ENCODE data around the gene FRMD3.

DNA sequence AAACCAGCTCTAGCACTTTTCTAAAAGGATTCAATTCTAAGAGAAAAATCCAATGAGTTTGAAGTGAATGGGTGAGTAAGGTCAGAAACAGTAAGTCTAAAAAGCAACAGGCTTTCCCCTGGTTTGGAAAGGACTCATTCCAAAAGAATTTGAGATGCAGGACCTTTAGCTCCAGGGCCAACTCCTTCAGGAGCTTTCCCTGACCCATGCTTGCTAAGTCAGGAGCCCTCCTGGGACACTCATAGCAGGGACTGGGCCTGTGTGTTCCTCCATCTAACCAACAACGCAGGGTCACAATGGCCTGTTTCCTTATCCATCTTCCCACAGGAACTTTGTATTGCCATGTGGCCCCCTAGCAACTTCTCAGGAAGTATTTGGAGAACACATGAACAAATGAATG, 198.8 kb downstream of the FRMD3 start:
- TF ChIP-seq, protein P1, sequence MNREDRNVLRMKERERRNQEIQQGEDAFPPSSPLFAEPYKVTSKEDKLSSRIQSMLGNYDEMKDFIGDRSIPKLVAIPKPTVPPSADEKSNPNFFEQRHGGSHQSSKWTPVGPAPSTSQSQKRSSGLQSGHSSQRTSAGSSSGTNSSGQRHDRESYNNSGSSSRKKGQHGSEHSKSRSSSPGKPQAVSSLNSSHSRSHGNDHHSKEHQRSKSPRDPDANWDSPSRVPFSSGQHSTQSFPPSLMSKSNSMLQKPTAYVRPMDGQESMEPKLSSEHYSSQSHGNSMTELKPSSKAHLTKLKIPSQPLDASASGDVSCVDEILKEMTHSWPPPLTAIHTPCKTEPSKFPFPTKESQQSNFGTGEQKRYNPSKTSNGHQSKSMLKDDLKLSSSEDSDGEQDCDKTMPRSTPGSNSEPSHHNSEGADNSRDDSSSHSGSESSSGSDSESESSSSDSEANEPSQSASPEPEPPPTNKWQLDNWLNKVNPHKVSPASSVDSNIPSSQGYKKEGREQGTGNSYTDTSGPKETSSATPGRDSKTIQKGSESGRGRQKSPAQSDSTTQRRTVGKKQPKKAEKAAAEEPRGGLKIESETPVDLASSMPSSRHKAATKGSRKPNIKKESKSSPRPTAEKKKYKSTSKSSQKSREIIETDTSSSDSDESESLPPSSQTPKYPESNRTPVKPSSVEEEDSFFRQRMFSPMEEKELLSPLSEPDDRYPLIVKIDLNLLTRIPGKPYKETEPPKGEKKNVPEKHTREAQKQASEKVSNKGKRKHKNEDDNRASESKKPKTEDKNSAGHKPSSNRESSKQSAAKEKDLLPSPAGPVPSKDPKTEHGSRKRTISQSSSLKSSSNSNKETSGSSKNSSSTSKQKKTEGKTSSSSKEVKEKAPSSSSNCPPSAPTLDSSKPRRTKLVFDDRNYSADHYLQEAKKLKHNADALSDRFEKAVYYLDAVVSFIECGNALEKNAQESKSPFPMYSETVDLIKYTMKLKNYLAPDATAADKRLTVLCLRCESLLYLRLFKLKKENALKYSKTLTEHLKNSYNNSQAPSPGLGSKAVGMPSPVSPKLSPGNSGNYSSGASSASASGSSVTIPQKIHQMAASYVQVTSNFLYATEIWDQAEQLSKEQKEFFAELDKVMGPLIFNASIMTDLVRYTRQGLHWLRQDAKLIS (CRISPR knock-in tag; IDR thresholded peaks at IDR 0.05; ENCODE audit: borderline replicate concordance): no peak
- TF ChIP-seq CREB1 (CRISPR knock-in tag; IDR thresholded peaks at IDR 0.05) (no peak), TCF7 (CRISPR knock-in tag; IDR thresholded peaks at IDR 0.05; ENCODE audit: low read depth) (no peak), NR2C2 (CRISPR knock-in tag; IDR thresholded peaks at IDR 0.05) (no peak), IRF2 (CRISPR knock-in tag; IDR thresholded peaks at IDR 0.05; ENCODE audit: borderline replicate concordance, low read depth) (no peak), TP53 (CRISPR knock-in tag; IDR thresholded peaks at IDR 0.05) (no peak), ESRRA (CRISPR knock-in tag; IDR thresholded peaks at IDR 0.05; ENCODE audit: borderline replicate concordance) (no peak)
- TF ChIP-seq, protein P2, sequence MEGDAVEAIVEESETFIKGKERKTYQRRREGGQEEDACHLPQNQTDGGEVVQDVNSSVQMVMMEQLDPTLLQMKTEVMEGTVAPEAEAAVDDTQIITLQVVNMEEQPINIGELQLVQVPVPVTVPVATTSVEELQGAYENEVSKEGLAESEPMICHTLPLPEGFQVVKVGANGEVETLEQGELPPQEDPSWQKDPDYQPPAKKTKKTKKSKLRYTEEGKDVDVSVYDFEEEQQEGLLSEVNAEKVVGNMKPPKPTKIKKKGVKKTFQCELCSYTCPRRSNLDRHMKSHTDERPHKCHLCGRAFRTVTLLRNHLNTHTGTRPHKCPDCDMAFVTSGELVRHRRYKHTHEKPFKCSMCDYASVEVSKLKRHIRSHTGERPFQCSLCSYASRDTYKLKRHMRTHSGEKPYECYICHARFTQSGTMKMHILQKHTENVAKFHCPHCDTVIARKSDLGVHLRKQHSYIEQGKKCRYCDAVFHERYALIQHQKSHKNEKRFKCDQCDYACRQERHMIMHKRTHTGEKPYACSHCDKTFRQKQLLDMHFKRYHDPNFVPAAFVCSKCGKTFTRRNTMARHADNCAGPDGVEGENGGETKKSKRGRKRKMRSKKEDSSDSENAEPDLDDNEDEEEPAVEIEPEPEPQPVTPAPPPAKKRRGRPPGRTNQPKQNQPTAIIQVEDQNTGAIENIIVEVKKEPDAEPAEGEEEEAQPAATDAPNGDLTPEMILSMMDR (IDR thresholded peaks at IDR 0.05): no peak
- TF ChIP-seq, protein P3, sequence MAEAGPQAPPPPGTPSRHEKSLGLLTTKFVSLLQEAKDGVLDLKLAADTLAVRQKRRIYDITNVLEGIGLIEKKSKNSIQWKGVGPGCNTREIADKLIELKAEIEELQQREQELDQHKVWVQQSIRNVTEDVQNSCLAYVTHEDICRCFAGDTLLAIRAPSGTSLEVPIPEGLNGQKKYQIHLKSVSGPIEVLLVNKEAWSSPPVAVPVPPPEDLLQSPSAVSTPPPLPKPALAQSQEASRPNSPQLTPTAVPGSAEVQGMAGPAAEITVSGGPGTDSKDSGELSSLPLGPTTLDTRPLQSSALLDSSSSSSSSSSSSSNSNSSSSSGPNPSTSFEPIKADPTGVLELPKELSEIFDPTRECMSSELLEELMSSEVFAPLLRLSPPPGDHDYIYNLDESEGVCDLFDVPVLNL (CRISPR knock-in tag; IDR thresholded peaks at IDR 0.05; ENCODE audit: borderline replicate concordance, low read depth): no peak

Measured in WTC11 (cell line).